Measurements from ENCODE around the gene GPC5. TPM values are rescaled to one million over a fixed set of nuclear protein-coding genes. Genes with fewer than 3 reads are reported as not detected.
A peak's percentile ranks its signal among the peaks of the same experiment; 100 is the strongest.

GPC5 gene
- total and polyA plus RNA-seq, 2 of the 8 experiments (the other 6 are each of a cell fraction or from before 2014, with no cell fraction given) = 0.20 to 0.39 TPM

DNA sequence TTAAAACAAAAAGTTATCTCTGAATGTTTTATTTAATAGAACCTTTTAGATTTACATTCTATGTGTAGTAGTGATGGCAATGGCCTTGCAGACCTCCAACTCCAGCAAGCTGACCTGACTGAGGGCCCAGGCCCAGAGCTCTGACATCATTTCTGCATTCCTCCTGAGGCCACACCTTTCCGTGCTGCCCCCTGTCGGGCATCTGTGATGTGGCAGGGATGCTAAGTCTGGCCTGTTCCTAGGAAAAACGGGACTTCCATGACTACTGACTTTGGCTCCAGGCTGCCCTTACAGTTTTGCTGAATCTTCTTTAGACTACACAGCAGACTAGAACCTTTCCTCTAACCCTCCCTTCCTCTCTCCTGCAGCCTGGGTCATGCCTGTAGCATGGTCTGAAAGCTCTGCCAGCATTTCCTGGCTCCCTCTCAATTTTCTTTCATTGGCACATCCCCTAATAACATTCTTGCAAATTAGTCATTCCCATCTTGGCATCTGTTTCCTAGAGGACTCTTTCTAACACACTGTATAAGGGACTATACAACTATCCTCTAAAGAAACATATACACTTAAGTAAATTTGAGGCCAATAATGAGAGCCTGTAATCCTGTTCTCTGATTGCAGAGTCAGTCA lies 249.1 kb downstream of the GPC5 start:
- H2BK20ac ChIP-seq (ENCODE audit: low read length) = no peak overlapping the region
- H3K14ac ChIP-seq (ENCODE audit: insufficient read length) = no peak overlapping the region
- H2AK5ac ChIP-seq (ENCODE audit: low read depth, low read length) = no peak overlapping the region
- H2AFZ ChIP-seq (ENCODE audit: low read length) = no peak overlapping the region
- peaks cover 0 to 3% (median 1%) of the 10 kb centered on the region in 4 experiments; a peak in 1 of 7 replicates for H3K4me1 ChIP-seq (replicated peaks in 1 of 4; ENCODE audit: control insufficient read depth in 3 of 4, insufficient read depth in 4 of 4, low read length in 3 of 4)
- H3K18ac ChIP-seq (ENCODE audit: extremely low read depth, low read length) = no peak overlapping the region
- no peak overlapping the region for H3K27ac ChIP-seq (ENCODE audit: low read depth, low read length)
- WGBS, 2 experiments (ENCODE audit: extremely low coverage in 1 of 2, insufficient coverage in 1 of 2, insufficient read length in 1 of 2, insufficient replicate concordance in 2 of 2, low coverage in 1 of 2, low lambda C conversion rate in 2 of 2, missing lambda C conversion rate in 1 of 2) = 54% methylated on average over 3 of the region's 3 CpGs; no CpG with 5 or more reads in 1 of the 2 experiments
- no peaks in the 10 kb centered on the region for H4K20me1 ChIP-seq (replicated peaks in 1 of 2; ENCODE audit: control insufficient read depth in 1 of 2, insufficient read depth in 2 of 2, low read length in 2 of 2)
- H3K79me1 ChIP-seq (ENCODE audit: low read depth, low read length) = no peaks in the 10 kb centered on the region
- no peak overlapping the region for H4K91ac ChIP-seq (replicated peaks; ENCODE audit: insufficient read length, low read length)
- no peak overlapping the region for H4K5ac ChIP-seq (ENCODE audit: insufficient read length, low read depth, low read length)
- no peak overlapping the region for H2BK120ac ChIP-seq (replicated peaks; ENCODE audit: low read depth, low read length)
- no peak overlapping the region for H2BK15ac ChIP-seq (ENCODE audit: low read length)
- no peaks in the 10 kb centered on the region for H3K9me3 ChIP-seq (ENCODE audit: insufficient read depth in 2 of 2, low read depth in 1 of 2, low read length in 1 of 2)
- H2BK5ac ChIP-seq (ENCODE audit: low read depth, low read length) = no peak overlapping the region
- H3K23ac ChIP-seq (ENCODE audit: insufficient read length) = no peak overlapping the region
- H3K9ac ChIP-seq (replicated peaks in 1 of 4; ENCODE audit: extremely low read depth in 1 of 4, low read depth in 3 of 4, low read length in 3 of 4) = no peak overlapping the region
- FAIRE-seq (peak; percentile 89), DNase-seq (ENCODE audit: low read depth in 1 of 2, low spot score in 2 of 2) (peak; percentile 41 to 85)
- ChIA-PET POLR2A (ENCODE audit: partially characterized antibody) (no interaction called here), CTCF (ENCODE audit: partially characterized antibody) (interaction anchor here (0.5 to 1.5 kb wide), 20 partner anchors 9 to 303 kb away, joined by 3 to 8 read pairs (median 3); no protein-coding TSS in a partner anchor)
- no peak overlapping the region for H3K4ac ChIP-seq (replicated peaks; ENCODE audit: insufficient read length, low read depth, low read length)
- no peaks in the 10 kb centered on the region for H3K79me2 ChIP-seq (ENCODE audit: control insufficient read depth in 1 of 2, insufficient read depth in 2 of 2, low read length in 2 of 2)
- H3K23me2 ChIP-seq (ENCODE audit: low read depth, low read length) = no peaks in the 10 kb centered on the region
- H2BK12ac ChIP-seq (ENCODE audit: low read depth, low read length) = no peak overlapping the region
- H3K4me2 ChIP-seq (ENCODE audit: insufficient read depth in 1 of 2, low read depth in 2 of 2, low read length in 2 of 2) = no peak overlapping the region
- no peak for TF ChIP-seq CHD1 (IDR thresholded peaks at IDR 0.05; ENCODE audit: low read depth, low read length)
- TF ChIP-seq TEAD4 (IDR thresholded peaks at IDR 0.05; ENCODE audit: low read depth, low read length) = peak; percentile 88
- TF ChIP-seq, protein P1, sequence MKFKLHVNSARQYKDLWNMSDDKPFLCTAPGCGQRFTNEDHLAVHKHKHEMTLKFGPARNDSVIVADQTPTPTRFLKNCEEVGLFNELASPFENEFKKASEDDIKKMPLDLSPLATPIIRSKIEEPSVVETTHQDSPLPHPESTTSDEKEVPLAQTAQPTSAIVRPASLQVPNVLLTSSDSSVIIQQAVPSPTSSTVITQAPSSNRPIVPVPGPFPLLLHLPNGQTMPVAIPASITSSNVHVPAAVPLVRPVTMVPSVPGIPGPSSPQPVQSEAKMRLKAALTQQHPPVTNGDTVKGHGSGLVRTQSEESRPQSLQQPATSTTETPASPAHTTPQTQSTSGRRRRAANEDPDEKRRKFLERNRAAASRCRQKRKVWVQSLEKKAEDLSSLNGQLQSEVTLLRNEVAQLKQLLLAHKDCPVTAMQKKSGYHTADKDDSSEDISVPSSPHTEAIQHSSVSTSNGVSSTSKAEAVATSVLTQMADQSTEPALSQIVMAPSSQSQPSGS (IDR thresholded peaks at IDR 0.05; ENCODE audit: low read length) = peak; percentile 94
- TF ChIP-seq CREB1 (IDR thresholded peaks at IDR 0.05) = peak; percentile 80
- TF ChIP-seq SRF (IDR thresholded peaks at IDR 0.05; ENCODE audit: low read depth, low read length) = no peak
- peak; percentile 47 to 63; a peak in 3 of 4 replicates for TF ChIP-seq RAD21 (IDR thresholded peaks at IDR 0.05 in 1 of 2, conservative IDR thresholded peaks at IDR 0.05 in 1 of 2; ENCODE audit: low read depth in 2 of 2, low read length in 2 of 2)
- peak; percentile 79 for TF ChIP-seq JUND (IDR thresholded peaks at IDR 0.05; ENCODE audit: low read length)
- TF ChIP-seq YY1 (IDR thresholded peaks at IDR 0.05; ENCODE audit: low read depth, low read length) = no peak
- TF ChIP-seq, protein P2, sequence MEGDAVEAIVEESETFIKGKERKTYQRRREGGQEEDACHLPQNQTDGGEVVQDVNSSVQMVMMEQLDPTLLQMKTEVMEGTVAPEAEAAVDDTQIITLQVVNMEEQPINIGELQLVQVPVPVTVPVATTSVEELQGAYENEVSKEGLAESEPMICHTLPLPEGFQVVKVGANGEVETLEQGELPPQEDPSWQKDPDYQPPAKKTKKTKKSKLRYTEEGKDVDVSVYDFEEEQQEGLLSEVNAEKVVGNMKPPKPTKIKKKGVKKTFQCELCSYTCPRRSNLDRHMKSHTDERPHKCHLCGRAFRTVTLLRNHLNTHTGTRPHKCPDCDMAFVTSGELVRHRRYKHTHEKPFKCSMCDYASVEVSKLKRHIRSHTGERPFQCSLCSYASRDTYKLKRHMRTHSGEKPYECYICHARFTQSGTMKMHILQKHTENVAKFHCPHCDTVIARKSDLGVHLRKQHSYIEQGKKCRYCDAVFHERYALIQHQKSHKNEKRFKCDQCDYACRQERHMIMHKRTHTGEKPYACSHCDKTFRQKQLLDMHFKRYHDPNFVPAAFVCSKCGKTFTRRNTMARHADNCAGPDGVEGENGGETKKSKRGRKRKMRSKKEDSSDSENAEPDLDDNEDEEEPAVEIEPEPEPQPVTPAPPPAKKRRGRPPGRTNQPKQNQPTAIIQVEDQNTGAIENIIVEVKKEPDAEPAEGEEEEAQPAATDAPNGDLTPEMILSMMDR (IDR thresholded peaks at IDR 0.05; ENCODE audit: control extremely low read depth in 1 of 3, insufficient read depth in 1 of 3, low read depth in 1 of 3, low read length in 3 of 3) = peak; percentile 72 to 91 (median 89)
- H3K27me3 ChIP-seq (replicated peaks in 1 of 4; ENCODE audit: control insufficient read depth in 3 of 4, extremely low read depth in 1 of 4, insufficient read depth in 3 of 4, low read length in 3 of 4) = no peaks in the 10 kb centered on the region
- no peak overlapping the region for H3K4me3 ChIP-seq (ENCODE audit: extremely low read depth in 1 of 4, insufficient read depth in 2 of 4, low read depth in 3 of 4, low read length in 4 of 4)
- H4K8ac ChIP-seq (ENCODE audit: extremely low read depth, insufficient read depth, low read length) = no peak overlapping the region
- no peaks in the 10 kb centered on the region for H3K36me3 ChIP-seq (ENCODE audit: control insufficient read depth in 2 of 4, insufficient read depth in 4 of 4, low read length in 3 of 4)
- no peak overlapping the region for H3K56ac ChIP-seq (replicated peaks; ENCODE audit: insufficient read length, low read depth, low read length)

Measured in H1 (cell line).